Measurements from ENCODE around the gene C3orf52. TPM values are rescaled to one million over a fixed set of nuclear protein-coding genes. Genes with fewer than 3 reads are reported as not detected.

The C3orf52 gene
- total and polyA plus RNA-seq, 5 experiments from 2014 or later = 0.54 to 0.96 (median 0.94) TPM

DNA sequence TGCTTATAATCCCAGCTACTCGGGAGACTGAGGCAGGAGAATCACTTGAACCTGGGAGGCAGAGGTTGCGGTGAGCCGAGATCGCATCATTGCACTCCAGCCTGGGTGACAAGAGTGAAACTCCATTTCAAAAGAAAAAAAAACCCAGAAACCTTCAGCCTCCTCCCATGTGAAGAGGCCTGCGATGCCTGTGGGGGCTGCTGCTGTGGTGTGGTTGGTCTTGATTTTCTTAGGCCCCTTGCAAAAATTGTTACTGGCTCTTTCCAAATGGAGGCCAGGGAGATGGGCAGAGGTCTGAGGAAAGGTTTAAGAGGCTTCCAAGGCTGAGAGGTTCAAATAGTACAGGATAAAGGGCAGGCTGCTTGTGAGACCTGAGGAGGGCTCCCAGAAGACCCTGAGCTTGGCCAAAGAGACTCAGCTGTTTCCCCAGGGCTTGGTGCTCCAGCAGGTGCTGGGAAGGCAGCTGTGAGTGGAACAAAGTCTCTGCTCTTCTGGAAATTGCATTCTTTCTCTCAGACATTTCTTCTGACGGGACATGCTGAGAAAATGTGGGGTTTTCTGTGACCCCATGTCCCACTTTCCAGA lies 28.5 kb downstream of the C3orf52 start:
- ATAC-seq = no peak
- peaks cover 6 to 64% (median 36%) of the 10 kb centered on the region in 4 donors for H3K4me1 Mint-ChIP-seq
- POLR2A ChIA-PET = no interaction called here
- peak overlapping the region in 5 of 10 donors; percentile 10 to 74 (median 50) for H3K27ac Mint-ChIP-seq
- DNase-seq = no peak
- no peaks in the 10 kb centered on the region for H3K27me3 Mint-ChIP-seq
- H3K36me3 Mint-ChIP-seq = peaks cover 0 to 2% (median 0%) of the 10 kb centered on the region in 3 donors
- no peaks in the 10 kb centered on the region for H3K9me3 Mint-ChIP-seq
- no peak overlapping the region for H3K4me3 Mint-ChIP-seq

DNA sequence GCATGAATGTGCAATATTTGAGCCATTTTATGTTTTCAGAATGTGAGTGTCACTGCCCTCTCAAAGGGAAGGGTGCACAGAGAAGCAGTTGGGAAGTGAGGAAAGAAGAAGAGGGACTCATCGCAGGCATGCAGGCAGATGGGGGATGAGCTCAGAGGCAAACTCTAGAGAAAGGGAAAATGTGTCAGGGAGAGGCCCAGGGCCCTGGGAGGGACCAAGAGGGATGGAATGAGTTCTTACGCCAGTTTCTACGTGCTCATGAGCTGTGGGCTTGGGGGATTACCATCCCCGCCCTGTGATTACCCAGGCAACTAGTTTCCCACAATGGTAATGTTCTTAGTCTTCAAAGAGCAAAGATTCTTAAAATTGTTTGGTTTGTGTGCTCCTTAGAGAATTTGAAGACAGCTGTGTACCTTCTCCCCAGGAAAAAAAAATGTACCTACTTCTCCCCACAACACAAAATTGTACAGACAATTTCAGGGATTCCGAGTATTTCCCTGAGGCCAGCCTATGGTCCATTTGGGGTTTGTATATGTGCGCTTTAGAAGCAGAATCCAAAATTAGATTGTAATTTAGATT lies 29.1 kb downstream of the C3orf52 start:
- Mint-ChIP-seq H3K27me3 (no peaks in the 10 kb centered on the region), H3K4me3 (peak overlapping the region in 2 of 10 donors; percentile 11 to 24), H3K9me3 (no peaks in the 10 kb centered on the region), H3K4me1 (peaks cover 9 to 70% (median 42%) of the 10 kb centered on the region in 4 donors), H3K27ac (peak overlapping the region in 5 of 10 donors; percentile 10 to 74 (median 50)), H3K36me3 (peaks cover 0 to 2% (median 0%) of the 10 kb centered on the region in 3 donors)
- POLR2A ChIA-PET = no interaction called here
- DNase-seq (no peak), ATAC-seq (no peak)

DNA sequence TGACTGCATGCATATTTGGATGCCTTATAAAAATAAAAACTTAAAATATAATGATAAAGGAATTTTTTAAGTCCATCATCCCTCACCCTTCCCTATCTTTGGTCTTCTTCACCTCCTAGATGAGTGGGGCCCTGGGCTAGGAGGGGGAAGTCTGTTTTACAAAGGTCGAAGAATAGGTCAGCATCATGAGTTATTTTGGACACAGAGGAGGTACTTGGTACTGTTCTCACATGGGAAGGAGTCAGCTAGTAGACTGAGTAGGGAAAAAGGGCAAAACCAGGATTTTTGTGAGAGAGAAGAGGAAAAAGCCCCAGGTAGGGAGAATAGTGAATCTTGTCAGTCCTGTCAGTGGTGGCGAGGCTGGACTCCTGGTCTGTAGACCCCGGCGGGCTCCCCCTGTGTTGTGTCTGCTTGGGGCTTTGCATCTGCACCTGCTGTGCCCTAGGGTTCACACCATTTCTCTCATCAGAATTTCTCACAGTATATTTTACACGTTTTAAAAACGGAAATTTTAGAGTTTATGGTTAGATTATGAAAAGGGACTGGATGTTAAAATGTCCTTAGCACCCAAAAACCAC lies 29.7 kb downstream of the C3orf52 start:
- DNase-seq (no peak), ATAC-seq (no peak)
- POLR2A ChIA-PET = no interaction called here
- Mint-ChIP-seq H3K27me3 (no peaks in the 10 kb centered on the region), H3K27ac (peak overlapping the region in 3 of 10 donors; percentile 11 to 74 (median 28)), H3K4me3 (no peak overlapping the region), H3K36me3 (peaks cover 0 to 2% (median 0%) of the 10 kb centered on the region in 3 donors), H3K4me1 (peaks cover 13 to 76% (median 47%) of the 10 kb centered on the region in 4 donors), H3K9me3 (no peaks in the 10 kb centered on the region)

DNA sequence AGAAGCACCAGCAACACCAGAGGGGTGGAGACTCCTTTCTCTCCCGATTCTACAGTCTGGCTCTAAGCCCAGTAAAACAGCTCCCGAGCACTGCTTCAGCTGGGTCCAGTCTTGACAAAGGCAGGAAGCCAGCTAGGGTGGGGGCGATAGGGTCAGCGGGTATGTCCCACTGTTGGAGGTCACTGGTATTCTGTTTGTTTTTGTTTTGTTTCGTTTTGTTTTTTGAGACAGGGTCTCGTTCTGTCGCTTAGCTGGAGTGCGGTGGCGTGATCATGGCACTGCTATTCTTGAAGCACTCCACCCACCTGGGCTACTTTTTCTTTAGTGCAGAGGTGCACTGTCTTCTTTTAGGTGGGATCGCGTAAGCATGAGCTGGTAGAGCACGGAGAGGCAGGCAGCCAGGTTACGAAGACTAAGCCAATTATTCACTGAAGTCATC lies 30.6 kb downstream of the C3orf52 start:
- POLR2A ChIA-PET = no interaction called here
- ATAC-seq = no peak
- Mint-ChIP-seq H3K27ac (peak overlapping the region in 6 of 10 donors; percentile 11 to 72 (median 46)), H3K4me3 (peak overlapping the region in 6 of 10 donors; percentile 5 to 77 (median 37)), H3K36me3 (peaks cover 0 to 2% (median 0%) of the 10 kb centered on the region in 3 donors), H3K4me1 (peaks cover 13 to 83% (median 53%) of the 10 kb centered on the region in 4 donors), H3K27me3 (no peaks in the 10 kb centered on the region), H3K9me3 (no peaks in the 10 kb centered on the region)
- no peak for DNase-seq

DNA sequence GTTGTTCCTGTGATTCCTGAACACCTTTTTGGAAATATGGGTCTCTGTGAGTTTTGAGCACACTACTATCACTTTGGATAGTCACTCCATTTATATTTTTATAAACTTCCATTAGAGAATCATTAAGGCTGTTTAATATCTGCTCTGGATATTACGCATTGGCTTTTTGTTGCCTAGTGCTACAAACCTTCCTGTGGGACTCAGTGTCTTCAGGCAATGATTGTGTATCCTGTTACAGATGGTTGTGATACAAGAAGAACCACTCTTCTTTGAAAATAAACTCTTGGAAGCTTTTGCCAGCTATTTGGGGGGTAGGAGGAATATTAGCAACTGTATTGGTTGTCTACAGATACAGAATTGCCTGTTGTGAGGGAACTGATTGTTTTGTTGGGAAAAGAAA lies 31.2 kb downstream of the C3orf52 start:
- no peaks in the 10 kb centered on the region for H3K27me3 Mint-ChIP-seq
- peak overlapping the region in 4 of 10 donors; percentile 16 to 80 (median 60) for H3K27ac Mint-ChIP-seq
- peaks cover 0 to 8% (median 0%) of the 10 kb centered on the region in 3 donors for H3K36me3 Mint-ChIP-seq
- DNase-seq (no peak), ATAC-seq (no peak)
- H3K9me3 Mint-ChIP-seq = no peaks in the 10 kb centered on the region
- peak overlapping the region in 1 of 10 donors; percentile 3 for H3K4me3 Mint-ChIP-seq
- POLR2A ChIA-PET = no interaction called here
- H3K4me1 Mint-ChIP-seq = peaks cover 13 to 86% (median 53%) of the 10 kb centered on the region in 4 donors

DNA sequence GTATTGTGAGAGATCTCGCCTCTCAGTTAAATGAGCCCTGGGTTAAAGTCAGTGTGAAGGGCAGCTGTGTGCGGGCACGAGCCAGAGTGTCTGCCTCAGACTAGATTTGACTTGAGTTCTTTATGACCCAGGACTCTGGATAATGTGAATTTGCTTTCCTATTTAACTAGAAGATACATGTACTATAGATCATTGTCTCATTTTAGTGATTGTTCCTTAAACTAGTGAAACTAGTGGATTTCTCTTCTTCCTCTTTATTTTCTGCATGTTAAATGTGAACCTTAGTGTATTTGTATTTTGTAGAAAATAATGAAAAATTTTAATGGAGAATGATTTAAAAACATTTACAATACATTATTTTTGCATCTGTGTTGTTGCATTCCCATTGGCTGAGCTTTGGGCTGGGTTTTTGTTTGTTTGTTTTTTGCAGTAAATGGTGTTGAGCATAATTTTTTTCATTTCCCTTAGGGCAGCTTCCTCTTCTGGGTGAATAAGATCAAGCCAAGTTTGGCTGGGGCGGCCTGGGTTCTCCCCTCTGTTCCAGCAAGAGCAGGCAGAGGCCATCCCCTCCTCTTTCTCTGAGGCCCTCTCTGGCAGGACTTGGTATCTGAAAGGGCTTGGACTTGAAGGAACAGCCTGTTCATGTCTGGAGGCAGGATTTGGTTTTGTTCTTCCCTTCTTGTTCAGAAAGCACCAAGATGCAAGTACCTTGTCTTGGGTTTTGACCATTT lies 31.8 kb downstream of the C3orf52 start:
- H3K9me3 Mint-ChIP-seq = no peaks in the 10 kb centered on the region
- peak overlapping the region in 1 of 10 donors; percentile 3 for H3K4me3 Mint-ChIP-seq
- peaks cover 5 to 14% (median 6%) of the 10 kb centered on the region in 3 donors for H3K36me3 Mint-ChIP-seq
- DNase-seq (peak in 1 of 10 donors; percentile 8), ATAC-seq (peak in 1 of 2 donors; percentile 37)
- H3K4me1 Mint-ChIP-seq = peaks cover 15 to 89% (median 55%) of the 10 kb centered on the region in 4 donors
- peak overlapping the region in 3 of 10 donors; percentile 61 to 80 (median 64) for H3K27ac Mint-ChIP-seq
- POLR2A ChIA-PET = no interaction called here
- no peaks in the 10 kb centered on the region for H3K27me3 Mint-ChIP-seq

DNA sequence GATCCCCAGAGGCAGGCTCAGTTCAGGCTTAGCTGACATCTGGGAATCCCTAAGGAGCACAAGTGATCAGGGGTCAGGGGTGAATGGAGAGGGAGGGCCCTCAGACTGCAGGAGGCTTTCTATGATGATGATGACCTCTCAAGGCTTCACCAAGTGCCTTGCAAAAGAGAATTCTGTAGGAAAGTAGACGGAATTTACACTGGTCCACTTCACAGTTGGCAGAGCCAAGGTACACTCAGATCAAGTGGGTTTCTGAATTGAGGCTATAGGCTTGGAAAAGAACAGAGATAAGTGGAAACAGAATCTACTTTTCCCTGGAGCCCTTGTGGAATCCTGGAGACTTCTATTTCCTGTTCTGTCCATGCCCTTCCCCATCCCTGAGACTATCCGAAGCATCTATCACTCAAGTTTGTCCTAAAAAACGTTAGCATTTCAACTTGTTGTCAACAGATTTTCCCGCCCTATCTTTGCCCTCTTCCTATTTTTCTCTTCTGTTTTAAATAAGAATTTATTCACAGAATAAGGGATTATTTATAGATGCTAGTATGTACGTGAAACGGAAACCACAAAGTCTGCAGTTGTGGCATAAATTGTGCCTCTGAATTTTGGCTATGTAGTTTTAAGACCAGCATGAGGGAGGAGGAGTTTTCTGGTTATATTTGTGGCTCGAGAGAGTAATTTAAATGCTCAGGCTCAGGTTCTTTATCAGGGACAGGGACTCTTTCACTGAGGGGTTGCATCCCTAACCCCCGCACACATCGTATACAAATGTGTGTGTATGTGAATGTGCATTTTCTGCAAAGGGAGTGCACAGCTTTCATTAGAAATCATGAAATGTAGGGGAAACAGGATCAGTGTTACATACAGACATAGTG lies 34.0 kb downstream of the C3orf52 start:
- POLR2A ChIA-PET = interaction anchor here (0.7 kb wide), 1 partner anchor 8 kb away, joined by 3 read pairs; no protein-coding TSS in a partner anchor
- Mint-ChIP-seq H3K9me3 (no peaks in the 10 kb centered on the region), H3K27ac (peak overlapping the region in 9 of 10 donors; percentile 20 to 85 (median 70)), H3K27me3 (no peaks in the 10 kb centered on the region), H3K4me3 (peak overlapping the region in 9 of 10 donors; percentile 40 to 77 (median 63)), H3K4me1 (peaks cover 13 to 89% (median 56%) of the 10 kb centered on the region in 4 donors), H3K36me3 (peaks cover 11 to 33% (median 21%) of the 10 kb centered on the region in 3 donors)
- DNase-seq (peak in 2 of 10 donors; percentile 45 to 51), ATAC-seq (peak; percentile 76 to 91)

DNA sequence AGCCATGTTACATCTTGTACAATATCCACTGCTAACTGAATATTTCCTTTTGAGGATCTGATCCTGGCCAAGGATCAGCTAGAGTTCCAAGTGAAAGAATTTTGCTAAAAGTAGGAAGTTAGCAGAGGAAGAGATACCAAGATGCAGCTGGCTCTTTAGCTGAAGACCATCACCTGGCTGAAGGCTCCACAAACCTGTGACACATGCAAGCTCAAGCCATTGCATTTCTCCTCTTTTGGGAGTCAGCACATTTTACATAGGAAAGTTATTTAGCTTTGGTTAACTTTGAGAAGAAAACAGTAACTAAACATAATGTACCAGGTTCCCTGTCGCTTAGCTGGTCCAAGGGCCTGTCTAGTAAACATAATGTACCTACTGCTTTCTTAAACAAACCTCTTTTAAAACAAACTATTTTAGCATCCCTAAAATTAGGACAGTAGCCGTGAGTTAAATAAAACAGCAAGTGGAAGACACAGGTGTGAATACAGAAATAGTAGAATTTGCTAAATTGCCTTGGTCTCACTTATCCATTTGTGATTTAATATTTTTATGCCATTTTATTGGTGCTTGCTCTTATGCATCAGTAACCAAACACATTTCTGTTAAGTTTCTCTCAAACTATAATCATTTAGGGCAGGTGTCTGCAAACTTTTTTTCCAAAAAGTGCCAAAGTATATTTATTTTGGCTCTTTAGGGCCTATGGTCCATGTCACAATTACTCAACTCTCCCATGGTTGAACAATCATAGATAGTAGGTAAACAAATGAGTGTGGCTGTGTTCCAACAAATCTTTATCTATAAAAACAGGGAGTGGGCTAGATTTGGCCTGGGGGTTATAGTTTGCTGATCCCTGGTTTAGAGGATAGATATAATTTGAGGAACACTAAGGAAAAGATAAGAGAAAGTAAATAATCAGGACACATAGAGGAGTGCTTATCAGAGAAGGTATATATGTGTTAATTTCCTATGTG lies 35.7 kb downstream of the C3orf52 start:
- POLR2A ChIA-PET = no interaction called here
- H3K27ac Mint-ChIP-seq = peak overlapping the region in 3 of 10 donors; percentile 15 to 80 (median 41)
- DNase-seq = no peak
- H3K4me1 Mint-ChIP-seq = peaks cover 19 to 91% (median 69%) of the 10 kb centered on the region in 4 donors
- no peaks in the 10 kb centered on the region for H3K27me3 Mint-ChIP-seq
- H3K36me3 Mint-ChIP-seq = peaks cover 15 to 47% (median 21%) of the 10 kb centered on the region in 3 donors
- ATAC-seq = no peak
- H3K4me3 Mint-ChIP-seq = peak overlapping the region in 1 of 10 donors; percentile 45
- no peaks in the 10 kb centered on the region for H3K9me3 Mint-ChIP-seq

DNA sequence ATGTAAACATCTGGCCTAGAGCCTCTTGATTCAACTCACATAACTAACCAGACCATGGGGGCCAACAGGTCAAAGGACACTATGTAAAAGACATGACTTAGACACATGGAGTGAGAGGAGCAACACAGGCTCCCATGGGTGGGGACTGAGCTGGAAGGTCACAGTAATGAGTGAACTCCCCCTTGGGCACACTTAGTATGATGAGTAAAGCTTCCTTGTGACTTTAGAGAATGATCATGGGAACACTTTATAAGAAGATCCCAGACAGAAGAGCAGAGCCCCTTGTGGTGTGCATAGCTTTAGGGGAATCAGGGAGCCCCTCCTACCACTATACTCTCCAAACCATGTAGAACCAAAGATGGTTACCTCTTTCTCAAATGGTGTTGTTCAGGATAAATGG lies 36.7 kb downstream of the C3orf52 start:
- Mint-ChIP-seq H3K36me3 (peaks cover 15 to 47% (median 21%) of the 10 kb centered on the region in 3 donors), H3K9me3 (no peaks in the 10 kb centered on the region), H3K27me3 (no peaks in the 10 kb centered on the region), H3K27ac (peak overlapping the region in 1 of 10 donors; percentile 37), H3K4me3 (no peak overlapping the region), H3K4me1 (peaks cover 22 to 91% (median 71%) of the 10 kb centered on the region in 4 donors)
- no peak for DNase-seq
- POLR2A ChIA-PET = no interaction called here
- ATAC-seq = no peak

DNA sequence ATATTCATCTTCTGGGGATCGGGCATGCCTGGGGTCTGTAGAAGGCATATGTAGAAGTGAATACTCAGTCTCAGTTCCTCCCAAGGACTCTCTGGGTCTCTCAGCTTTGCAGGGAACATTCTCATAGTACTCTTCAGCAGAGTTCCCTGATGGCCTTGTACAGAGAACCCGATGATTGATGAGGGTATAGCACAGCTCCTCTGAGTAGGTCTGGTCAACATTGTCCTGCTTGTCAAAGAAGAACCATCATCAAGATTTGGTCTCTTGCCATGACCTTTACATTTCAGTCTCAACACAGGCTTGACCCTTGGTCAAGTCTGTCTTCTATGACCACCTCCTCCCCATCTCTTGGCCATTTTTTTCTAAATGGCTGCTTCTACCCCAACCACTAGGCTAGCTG lies 37.4 kb downstream of the C3orf52 start:
- DNase-seq (no peak), ATAC-seq (no peak)
- H3K4me1 Mint-ChIP-seq = peaks cover 25 to 91% (median 73%) of the 10 kb centered on the region in 4 donors
- no peaks in the 10 kb centered on the region for H3K9me3 Mint-ChIP-seq
- H3K27me3 Mint-ChIP-seq = no peaks in the 10 kb centered on the region
- H3K36me3 Mint-ChIP-seq = peaks cover 15 to 47% (median 21%) of the 10 kb centered on the region in 3 donors
- H3K4me3 Mint-ChIP-seq = no peak overlapping the region
- POLR2A ChIA-PET = interaction anchor here (1.1 kb wide), 1 partner anchor 9 kb away, joined by 4 read pairs; no protein-coding TSS in a partner anchor
- peak overlapping the region in 1 of 10 donors; percentile 7 for H3K27ac Mint-ChIP-seq
